ENCODE data around the gene GNAI3.

The GNAI3 gene

GRCh38 chr1:109641861-109642260 is 93.4 kb downstream of the GNAI3 start:
- no peak overlapping the region for H3K4me3 Mint-ChIP-seq
- peaks cover 3% of the 10 kb centered on the region for H3K4me1 Mint-ChIP-seq
- no peaks in the 10 kb centered on the region for H3K9me3 Mint-ChIP-seq
- H3K27me3 Mint-ChIP-seq, result no peaks in the 10 kb centered on the region
- no peak overlapping the region for H3K27ac Mint-ChIP-seq
- no peaks in the 10 kb centered on the region for H3K36me3 Mint-ChIP-seq

- H3K36me3 Mint-ChIP-seq, result no peaks in the 10 kb centered on the region
- peaks cover 3% of the 10 kb centered on the region for H3K4me1 Mint-ChIP-seq
- no peaks in the 10 kb centered on the region for H3K27me3 Mint-ChIP-seq
- no peak overlapping the region for H3K27ac Mint-ChIP-seq
- H3K4me3 Mint-ChIP-seq, result no peak overlapping the region
- H3K9me3 Mint-ChIP-seq, result no peaks in the 10 kb centered on the region
Observed at GRCh38 chr1:109642626-109643025, 94.2 kb downstream of the GNAI3 start.

- Mint-ChIP-seq H3K27ac (no peak overlapping the region), H3K27me3 (no peaks in the 10 kb centered on the region), H3K4me3 (no peak overlapping the region), H3K9me3 (no peaks in the 10 kb centered on the region), H3K36me3 (no peaks in the 10 kb centered on the region), H3K4me1 (peaks cover 3% of the 10 kb centered on the region)
Observed at GRCh38 chr1:109643385-109644230, 95.2 kb downstream of the GNAI3 start.

- H3K27ac Mint-ChIP-seq, result no peak overlapping the region
- no peak overlapping the region for H3K4me3 Mint-ChIP-seq
- no peaks in the 10 kb centered on the region for H3K27me3 Mint-ChIP-seq
- H3K9me3 Mint-ChIP-seq, result no peaks in the 10 kb centered on the region
- H3K4me1 Mint-ChIP-seq, result peaks cover 3% of the 10 kb centered on the region
- no peaks in the 10 kb centered on the region for H3K36me3 Mint-ChIP-seq
Observed at GRCh38 chr1:109644670-109645069, 96.3 kb downstream of the GNAI3 start.

- H3K27me3 Mint-ChIP-seq, result peaks cover 3% of the 10 kb centered on the region
- no peaks in the 10 kb centered on the region for H3K9me3 Mint-ChIP-seq
- H3K27ac Mint-ChIP-seq, result no peak overlapping the region
- H3K4me3 Mint-ChIP-seq, result no peak overlapping the region
- H3K36me3 Mint-ChIP-seq, result no peaks in the 10 kb centered on the region
- H3K4me1 Mint-ChIP-seq, result no peaks in the 10 kb centered on the region
Observed at GRCh38 chr1:109649491-109649914, 101.1 kb downstream of the GNAI3 start.

GRCh38 chr1:109650609-109651008 is 102.2 kb downstream of the GNAI3 start:
- Mint-ChIP-seq H3K27me3 (peaks cover 3% of the 10 kb centered on the region), H3K36me3 (no peaks in the 10 kb centered on the region), H3K4me3 (no peak overlapping the region), H3K4me1 (peaks cover 9% of the 10 kb centered on the region), H3K27ac (no peak overlapping the region), H3K9me3 (no peaks in the 10 kb centered on the region)

GRCh38 chr1:109652402-109652801 is 104.0 kb downstream of the GNAI3 start:
- peaks cover 17% of the 10 kb centered on the region for H3K4me1 Mint-ChIP-seq

GRCh38 chr1:109653306-109653705 is 104.9 kb downstream of the GNAI3 start:
- no peak overlapping the region for H3K4me3 Mint-ChIP-seq
- H3K4me1 Mint-ChIP-seq, result peaks cover 17% of the 10 kb centered on the region
- no peaks in the 10 kb centered on the region for H3K9me3 Mint-ChIP-seq
- peaks cover 3% of the 10 kb centered on the region for H3K27me3 Mint-ChIP-seq
- H3K27ac Mint-ChIP-seq, result no peak overlapping the region
- H3K36me3 Mint-ChIP-seq, result no peaks in the 10 kb centered on the region

More at GRCh38 chr1:109652402-109652801, 104.0 kb downstream of the GNAI3 start:
- H3K27me3 Mint-ChIP-seq, result peaks cover 3% of the 10 kb centered on the region
- H3K36me3 Mint-ChIP-seq, result no peaks in the 10 kb centered on the region
- no peaks in the 10 kb centered on the region for H3K9me3 Mint-ChIP-seq
- H3K27ac Mint-ChIP-seq, result no peak overlapping the region
- no peak overlapping the region for H3K4me3 Mint-ChIP-seq

GRCh38 chr1:109654519-109654918 is 106.1 kb downstream of the GNAI3 start:
- Mint-ChIP-seq H3K27me3 (peaks cover 3% of the 10 kb centered on the region), H3K4me3 (no peak overlapping the region), H3K4me1 (peaks cover 17% of the 10 kb centered on the region), H3K36me3 (no peaks in the 10 kb centered on the region), H3K9me3 (no peaks in the 10 kb centered on the region), H3K27ac (peak overlapping the region; percentile 7)

- Mint-ChIP-seq H3K27me3 (peaks cover 3% of the 10 kb centered on the region), H3K4me3 (peak within 1 kb of the TSS; percentile 94), H3K4me1 (peaks cover 17% of the 10 kb centered on the region), H3K36me3 (no peaks in the 10 kb centered on the region), H3K9me3 (no peaks in the 10 kb centered on the region), H3K27ac (peak within 1 kb of the TSS; percentile 85)
Observed at GRCh38 chr1:109655615-109656519, 107.5 kb downstream of the GNAI3 start, which contains the start of gene GSTM4. Gene GSTM4, plus strand, starts transcription at chr1:109656099. Its CDS starts 291 bp downstream, at chr1:109656390.

GRCh38 chr1:109657395-109657794 is 109.0 kb downstream of the GNAI3 start:
- peak overlapping the region; percentile 55 for H3K4me3 Mint-ChIP-seq
- no peaks in the 10 kb centered on the region for H3K9me3 Mint-ChIP-seq
- H3K4me1 Mint-ChIP-seq, result peaks cover 17% of the 10 kb centered on the region
- H3K27me3 Mint-ChIP-seq, result peaks cover 1% of the 10 kb centered on the region
- H3K36me3 Mint-ChIP-seq, result no peaks in the 10 kb centered on the region
- H3K27ac Mint-ChIP-seq, result peak overlapping the region; percentile 30

- H3K36me3 Mint-ChIP-seq, result no peaks in the 10 kb centered on the region
Observed at GRCh38 chr1:109657970-109658369, 109.6 kb downstream of the GNAI3 start.

GRCh38 chr1:109658533-109659042 is 110.2 kb downstream of the GNAI3 start:
- H3K9me3 Mint-ChIP-seq, result no peaks in the 10 kb centered on the region
- no peak overlapping the region for H3K4me3 Mint-ChIP-seq
- H3K36me3 Mint-ChIP-seq, result no peaks in the 10 kb centered on the region
- no peaks in the 10 kb centered on the region for H3K27me3 Mint-ChIP-seq
- no peak overlapping the region for H3K27ac Mint-ChIP-seq
- peaks cover 17% of the 10 kb centered on the region for H3K4me1 Mint-ChIP-seq

More at GRCh38 chr1:109657970-109658369, 109.6 kb downstream of the GNAI3 start:
- H3K27me3 Mint-ChIP-seq, result peaks cover 1% of the 10 kb centered on the region
- peaks cover 17% of the 10 kb centered on the region for H3K4me1 Mint-ChIP-seq
- no peak overlapping the region for H3K27ac Mint-ChIP-seq
- H3K4me3 Mint-ChIP-seq, result peak overlapping the region; percentile 55
- H3K9me3 Mint-ChIP-seq, result no peaks in the 10 kb centered on the region

GRCh38 chr1:109659145-109659544 is 110.7 kb downstream of the GNAI3 start:
- H3K9me3 Mint-ChIP-seq, result no peaks in the 10 kb centered on the region
- no peaks in the 10 kb centered on the region for H3K27me3 Mint-ChIP-seq
- H3K27ac Mint-ChIP-seq, result no peak overlapping the region
- peaks cover 17% of the 10 kb centered on the region for H3K4me1 Mint-ChIP-seq
- no peaks in the 10 kb centered on the region for H3K36me3 Mint-ChIP-seq
- no peak overlapping the region for H3K4me3 Mint-ChIP-seq

GRCh38 chr1:109659997-109660690 is 111.7 kb downstream of the GNAI3 start:
- H3K4me1 Mint-ChIP-seq, result peaks cover 13% of the 10 kb centered on the region
- no peaks in the 10 kb centered on the region for H3K27me3 Mint-ChIP-seq
- H3K36me3 Mint-ChIP-seq, result no peaks in the 10 kb centered on the region
- peak overlapping the region; percentile 30 for H3K27ac Mint-ChIP-seq
- H3K9me3 Mint-ChIP-seq, result no peaks in the 10 kb centered on the region
- H3K4me3 Mint-ChIP-seq, result no peak overlapping the region

Measured in activated naive CD4-positive, alpha-beta T cell treated with anti-CD3 and anti-CD28 coated beads, Interleukin-2, amount 50 U/mL, for 24 hours (primary cell).